Psoas muscle (tissue), 8 donors: ENCODE results near the gene PCYOX1L. TPM values are rescaled to one million over a fixed set of nuclear protein-coding genes. Genes with fewer than 3 reads are reported as not detected.

Experiments used
- ATAC-seq, 4 donors: fragments of 200-7000 bp; cut with Tn5 transposase; one replicate each; pipeline ENCODE4 v1.9.1; 2020; ENCODE audit warnings: moderate library complexity in 3 of 4, mild to moderate bottlenecking in 2 of 4
- DNase-seq, 2 donors: peaks; one replicate each; pipeline ENCODE4 v3.0.0-alpha.2; 2020
- H3K27ac ChIP-seq: fragments of 200-600 bp; one replicate; pipeline ENCODE4 v1.8.0; 2022
- H3K27me3 ChIP-seq, 3 donors: fragments of 200-600 bp in 1 of 3; one replicate each; pipeline versions ENCODE4 v1.6.1 to v1.8.0; 2013 to 2022; ENCODE audit warnings: low read length in 2 of 3, mild to moderate bottlenecking in 2 of 3, moderate library complexity in 1 of 3; ENCODE audit not compliant: insufficient read depth in 3 of 3
- H3K36me3 ChIP-seq, 2 donors: fragments of 200-600 bp in 1 of 2; one replicate each; pipeline versions ENCODE4 v1.6.1 to v1.8.0; 2013 to 2022; ENCODE audit warnings: low read depth in 1 of 2, mild to moderate bottlenecking in 1 of 2, moderate library complexity in 1 of 2; ENCODE audit not compliant: insufficient read depth in 1 of 2
- H3K4me1 ChIP-seq: fragments of 200-600 bp; one replicate; pipeline ENCODE4 v1.8.0; 2022
- H3K4me3 ChIP-seq: fragments of 200-600 bp; one replicate; pipeline ENCODE4 v1.8.0; 2022; ENCODE audit warnings: mild to moderate bottlenecking
- H3K9me3 ChIP-seq: fragments of 200-600 bp; one replicate; pipeline ENCODE4 v1.8.0; 2022
- WGBS, 3 donors: extraction: QIAGEN DNeasy Blood & Tissue Kit; methylation state at CpG; one replicate each; pipeline versions ENCODE4 v1.1.6 to v1.1.7; 2013; 5-methylcytosine and 5-hydroxymethylcytosine counted together
- intact Hi-C, 2 donors: fragments of 100-400 bp; cut with DNase I; formaldehyde crosslinking; loops; one replicate each; pipeline versions ENCODE4 v1.11.0 to v1.14.2; 2022
- polyA plus RNA-seq, 3 donors: library from polyadenylated mRNA; stranded (reverse); fragments of 200-250 nt; gene quantifications; one replicate each; pipeline ENCODE4 v1.2.3, GENCODE V29; 2013
- total RNA-seq, 4 donors: library from RNA; stranded (reverse); fragmentation: NEBNext Ultra II Directional in 2 of 4; extraction: Animal tissue kit (Norgen Biotek cat#: 25700) in 2 of 4; gene quantifications; one replicate each; pipeline versions ENCODE4 v1.2.1 to v1.2.4, GENCODE V29; 2021 to 2023
- TF ChIP-seq, protein P1 (sequence below): fragments of 200-600 bp; IDR thresholded peaks from one replicate; pipeline ENCODE4 v1.8.0; 2022; ENCODE audit warnings: antibody characterized with exemption
- donor health status: healthy with polysubstance abuse.
- donor health status: DM: no; HTN: no; CAD: no; lungs with moderate emphysema.
- donor health status: Bipolar disorder and iron deficiency.
- donor health status: healthy.
- donor health status: DM: yes; HTN: yes; CAD: no.
- donor health status: DM: no; HTN: no; CAD: no.
- donor health status: DM: no; HTN: no; CAD: no.
- donor health status: DM: yes; HTN: yes; CAD: no.

The PCYOX1L gene
- total and polyA plus RNA-seq, 7 donors = 0.28 to 2.7 (median 0.70) TPM

DNA sequence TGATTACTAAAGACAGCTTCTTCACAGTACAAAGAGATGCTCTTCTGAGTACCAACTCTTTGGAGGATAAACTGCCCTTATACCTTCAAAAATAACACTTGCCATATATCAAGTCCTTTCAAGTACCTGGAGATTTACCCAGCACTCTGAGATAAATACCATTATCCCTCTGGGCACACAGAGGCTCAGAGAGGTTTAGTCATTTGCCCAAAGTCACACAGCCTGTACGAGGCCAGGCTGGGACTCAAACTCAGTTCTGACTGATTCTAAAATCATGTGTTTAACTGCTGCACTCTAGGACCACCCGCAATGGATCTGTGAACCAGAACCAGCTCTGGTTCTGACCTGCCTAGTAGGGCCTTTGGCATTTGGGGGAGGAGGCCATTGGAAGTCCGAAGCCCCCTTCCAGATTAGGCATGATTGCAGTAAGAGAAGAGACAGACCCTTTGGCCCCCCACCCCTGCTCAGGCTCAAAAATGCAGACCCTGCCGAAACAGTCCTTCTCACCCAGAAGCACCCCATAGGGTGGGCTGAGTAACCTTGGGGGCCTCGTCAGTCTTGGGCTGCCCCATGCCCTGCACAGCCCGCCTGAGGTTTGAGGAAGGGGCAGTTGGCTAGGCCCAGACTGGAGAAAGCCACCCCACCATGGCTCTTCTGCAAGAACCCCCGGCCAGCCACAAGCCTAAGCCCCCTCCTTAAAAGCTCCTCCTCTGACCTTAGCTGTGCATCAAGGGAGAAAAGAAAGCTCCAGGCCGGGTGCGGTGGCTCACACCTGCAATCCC is 54.1 kb downstream of the PCYOX1L start:
- WGBS, 3 donors = 84 to 87% (median 87%) methylated on average over 9 of the region's 9 CpGs
- peak overlapping the region; percentile 27 for H3K27ac ChIP-seq
- H3K9me3 ChIP-seq = no peaks in the 10 kb centered on the region
- intact Hi-C loops = no loop called here
- H3K27me3 ChIP-seq = no peaks in the 10 kb centered on the region
- no peaks in the 10 kb centered on the region for H3K36me3 ChIP-seq
- TF ChIP-seq, protein P1, sequence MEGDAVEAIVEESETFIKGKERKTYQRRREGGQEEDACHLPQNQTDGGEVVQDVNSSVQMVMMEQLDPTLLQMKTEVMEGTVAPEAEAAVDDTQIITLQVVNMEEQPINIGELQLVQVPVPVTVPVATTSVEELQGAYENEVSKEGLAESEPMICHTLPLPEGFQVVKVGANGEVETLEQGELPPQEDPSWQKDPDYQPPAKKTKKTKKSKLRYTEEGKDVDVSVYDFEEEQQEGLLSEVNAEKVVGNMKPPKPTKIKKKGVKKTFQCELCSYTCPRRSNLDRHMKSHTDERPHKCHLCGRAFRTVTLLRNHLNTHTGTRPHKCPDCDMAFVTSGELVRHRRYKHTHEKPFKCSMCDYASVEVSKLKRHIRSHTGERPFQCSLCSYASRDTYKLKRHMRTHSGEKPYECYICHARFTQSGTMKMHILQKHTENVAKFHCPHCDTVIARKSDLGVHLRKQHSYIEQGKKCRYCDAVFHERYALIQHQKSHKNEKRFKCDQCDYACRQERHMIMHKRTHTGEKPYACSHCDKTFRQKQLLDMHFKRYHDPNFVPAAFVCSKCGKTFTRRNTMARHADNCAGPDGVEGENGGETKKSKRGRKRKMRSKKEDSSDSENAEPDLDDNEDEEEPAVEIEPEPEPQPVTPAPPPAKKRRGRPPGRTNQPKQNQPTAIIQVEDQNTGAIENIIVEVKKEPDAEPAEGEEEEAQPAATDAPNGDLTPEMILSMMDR = no peak
- ATAC-seq = no peak
- DNase-seq = no peak
- H3K4me3 ChIP-seq = peak overlapping the region; percentile 59
- H3K4me1 ChIP-seq = no peaks in the 10 kb centered on the region

DNA sequence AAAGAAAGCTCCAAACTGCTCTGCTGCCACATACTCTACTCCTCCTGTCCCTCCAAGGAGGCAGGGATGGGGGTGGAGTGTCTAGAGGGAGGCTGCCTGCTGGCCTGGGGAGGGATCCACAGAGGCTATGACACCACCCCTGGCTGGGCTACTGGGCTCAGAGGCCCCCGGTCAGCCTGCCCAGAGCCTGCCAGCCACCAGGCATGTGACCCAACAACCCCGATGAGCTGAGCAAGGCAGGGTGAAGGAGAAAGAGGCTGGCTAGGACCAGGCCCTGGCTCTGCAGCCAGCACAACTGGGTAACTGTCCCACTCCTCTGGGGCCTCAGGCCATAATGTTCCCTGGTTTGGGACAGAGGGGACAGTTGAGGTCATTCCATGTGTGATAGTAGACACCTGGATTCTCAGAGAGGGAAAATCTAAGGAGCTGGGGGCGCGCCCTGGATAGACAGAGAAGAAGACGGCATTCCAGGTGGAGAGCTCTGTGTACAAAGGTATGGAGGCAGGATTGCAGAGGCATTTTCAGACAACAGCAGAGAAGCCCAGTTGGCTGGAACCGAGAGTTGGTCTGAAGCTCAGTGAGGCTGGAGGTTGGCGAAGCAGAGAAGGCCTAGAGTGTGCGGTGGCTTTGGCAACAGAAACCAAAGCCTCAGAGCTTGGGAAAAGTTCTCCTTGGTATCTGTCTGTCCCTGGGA is 55.1 kb downstream of the PCYOX1L start:
- Histone ChIP-seq H3K27me3 (no peaks in the 10 kb centered on the region), H3K27ac (peak overlapping the region; percentile 38), H3K9me3 (no peaks in the 10 kb centered on the region), H3K4me3 (peak overlapping the region; percentile 59), H3K36me3 (no peaks in the 10 kb centered on the region), H3K4me1 (no peaks in the 10 kb centered on the region)
- peak in 1 of 4 donors; percentile 48 for ATAC-seq
- peak in 1 of 2 donors; percentile 36 for DNase-seq
- 72 to 75% (median 72%) methylated on average over 8 of the region's 8 CpGs for WGBS, 3 donors
- TF ChIP-seq, protein P1 = no peak
- intact Hi-C loops = no loop called here

DNA sequence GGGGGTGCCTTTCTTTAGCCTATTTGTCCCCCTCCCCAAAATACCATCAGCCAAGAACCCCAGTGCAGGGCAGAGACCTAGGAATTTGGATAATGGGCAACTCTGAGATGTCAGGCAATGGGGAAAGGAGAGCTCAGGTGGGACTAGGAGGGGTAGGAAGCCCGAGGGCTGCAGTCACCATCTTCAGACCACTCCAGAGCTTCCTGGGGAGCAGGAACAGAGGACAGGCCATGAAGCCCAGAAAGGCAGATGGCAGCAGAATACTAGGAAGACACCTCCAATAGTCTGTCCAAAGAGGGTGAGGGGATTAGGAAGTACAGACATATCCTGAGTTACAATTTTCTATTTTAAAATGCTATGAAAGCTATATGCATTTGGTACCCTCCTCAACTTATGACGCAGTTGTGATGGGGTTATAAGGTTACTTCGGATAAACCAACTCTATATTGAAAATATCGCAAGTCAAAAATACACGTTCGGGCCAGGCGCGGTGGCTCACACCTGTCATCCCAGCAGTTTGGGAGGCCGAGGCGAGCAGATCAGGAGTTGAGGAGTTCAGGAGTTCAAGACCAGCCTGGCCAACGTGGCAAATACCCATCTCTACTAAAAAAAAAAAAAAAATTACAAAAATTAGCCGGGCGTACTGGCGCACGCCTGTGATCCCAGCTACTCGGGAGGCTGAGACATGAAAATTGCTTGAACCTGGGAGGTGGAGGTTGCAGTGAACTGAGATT is 55.8 kb downstream of the PCYOX1L start:
- DNase-seq = no peak
- H3K4me3 ChIP-seq = peak overlapping the region; percentile 59
- TF ChIP-seq, protein P1 = no peak
- peak overlapping the region; percentile 61 for H3K27ac ChIP-seq
- H3K4me1 ChIP-seq = no peaks in the 10 kb centered on the region
- intact Hi-C loops = no loop called here
- 81 to 86% (median 83%) methylated on average over 16 of the region's 16 CpGs for WGBS, 3 donors
- no peaks in the 10 kb centered on the region for H3K36me3 ChIP-seq
- H3K9me3 ChIP-seq = no peaks in the 10 kb centered on the region
- ATAC-seq = no peak
- no peaks in the 10 kb centered on the region for H3K27me3 ChIP-seq

DNA sequence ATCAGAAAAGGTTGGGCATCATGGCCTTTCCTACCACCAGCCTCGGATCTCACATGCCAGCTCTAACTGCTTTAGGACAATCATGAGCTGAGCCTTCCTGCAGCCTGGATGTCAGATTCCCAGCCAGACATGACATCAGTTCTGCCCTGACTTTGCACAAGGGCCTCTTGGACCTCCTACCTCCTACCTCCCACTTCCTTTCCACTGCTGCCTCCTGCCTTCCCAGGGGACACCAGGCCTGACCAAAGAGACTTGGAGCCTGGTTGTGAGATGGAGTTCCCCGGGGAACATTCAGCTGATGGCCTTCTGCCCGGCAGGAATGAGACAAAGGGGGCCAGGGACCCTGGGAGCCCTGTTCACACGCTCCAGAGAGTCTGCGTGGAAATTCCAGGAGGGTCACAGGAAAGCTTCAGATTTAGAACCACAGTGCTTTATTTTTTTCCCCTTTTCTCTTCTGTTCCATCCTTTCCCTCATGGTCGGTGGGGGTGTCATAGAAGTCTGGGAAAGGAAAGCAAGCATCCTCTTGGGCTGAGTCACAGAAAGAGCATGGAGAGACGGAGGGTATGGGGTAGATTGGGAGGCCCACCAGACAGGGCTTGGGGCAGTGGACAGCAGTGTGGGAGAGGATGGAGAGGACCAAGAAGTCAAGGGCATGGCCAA is 56.7 kb downstream of the PCYOX1L start:
- intact Hi-C loops = no loop called here
- Histone ChIP-seq H3K36me3 (no peaks in the 10 kb centered on the region), H3K4me1 (no peaks in the 10 kb centered on the region), H3K27me3 (no peaks in the 10 kb centered on the region), H3K4me3 (peak overlapping the region; percentile 59), H3K9me3 (no peaks in the 10 kb centered on the region), H3K27ac (peak overlapping the region; percentile 61)
- ATAC-seq = peak; percentile 27 to 53 (median 40)
- TF ChIP-seq, protein P1 = no peak
- DNase-seq = peak; percentile 39 to 76
- WGBS, 3 donors = 41 to 54% (median 51%) methylated on average over 6 to 7 of the region's 7 CpGs
